ENCODE results near the gene SPON1. TPM values are rescaled to one million over a fixed set of nuclear protein-coding genes. Genes with fewer than 3 reads are reported as not detected.
A peak's percentile ranks its signal among the peaks of the same experiment; 100 is the strongest.
"Not testable (repeated sequence)": the region's sequence is repeated elsewhere in the genome, so short reads cannot be mapped to it uniquely, and the experiment has no call there.

Gene SPON1
- polyA plus RNA-seq, 3 donors, result 62.6 to 85.5 (median 70.9) TPM

GRCh38 chr11:14269692-14270573 lies 307.4 kb downstream of the SPON1 start:
- no peak for DNase-seq (ENCODE audit: extremely low read depth in 1 of 11, low read depth in 9 of 11, low spot score in 4 of 11)

DNA sequence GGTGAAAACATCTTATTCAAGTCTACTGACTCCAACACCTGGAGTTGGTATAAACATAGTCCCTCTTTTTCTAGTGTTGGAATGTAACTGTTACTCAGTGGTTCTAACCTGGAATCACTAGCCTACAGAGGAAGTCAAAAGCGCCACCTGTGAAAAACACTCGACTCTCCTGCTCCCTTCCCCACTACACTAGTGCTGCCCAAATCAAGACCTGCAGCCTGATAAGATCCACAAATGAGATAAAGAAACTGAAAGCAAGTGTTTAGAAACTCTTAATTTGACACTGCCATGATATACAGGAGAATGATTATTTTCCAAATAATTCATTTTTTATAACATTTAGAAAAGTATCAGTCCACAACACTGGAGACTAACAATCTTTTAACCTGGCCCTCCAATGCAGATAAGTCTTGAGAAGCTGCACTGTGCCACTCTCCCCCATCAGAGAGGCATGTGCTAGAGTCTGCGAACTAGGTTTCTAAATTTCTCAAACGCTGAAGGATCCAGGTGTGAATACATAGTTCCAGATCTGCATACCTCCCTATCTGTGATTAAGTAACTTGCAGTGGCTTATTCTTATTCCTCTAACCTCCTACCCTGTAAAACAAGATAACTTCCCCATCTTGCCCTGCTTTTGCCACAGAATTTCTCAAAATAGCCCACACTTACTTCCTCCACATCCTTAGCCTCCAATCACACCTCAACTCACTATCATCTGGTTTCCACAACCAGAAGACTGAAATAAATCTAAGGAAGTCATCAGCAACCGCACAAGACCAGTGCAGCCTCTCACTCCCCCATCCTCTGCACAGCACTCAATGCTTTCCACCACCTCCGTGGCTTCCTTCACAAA lies 308.4 kb downstream of the SPON1 start:
- no peak for DNase-seq (ENCODE audit: extremely low read depth in 1 of 11, low read depth in 9 of 11, low spot score in 4 of 11)

DNA sequence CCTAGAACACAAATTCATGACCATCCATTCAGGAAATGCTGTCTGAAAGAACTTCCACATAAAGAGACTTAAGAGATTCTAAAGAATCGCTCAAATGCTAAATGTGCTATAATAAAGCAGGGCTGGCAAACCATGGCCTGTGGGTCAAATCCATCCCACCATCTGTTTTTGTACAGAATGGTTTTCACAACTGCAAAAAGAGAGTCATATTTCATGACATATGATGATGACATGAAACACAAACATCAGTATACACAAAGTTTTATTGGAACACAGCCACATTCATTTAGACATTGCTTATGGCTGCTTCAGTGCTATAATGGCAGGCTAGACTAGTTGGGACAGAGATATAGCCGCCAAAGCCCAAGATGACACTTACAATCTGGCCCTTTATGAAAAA lies 311.4 kb downstream of the SPON1 start:
- no peak for DNase-seq (ENCODE audit: extremely low read depth in 1 of 11, low read depth in 9 of 11, low spot score in 4 of 11)

DNA sequence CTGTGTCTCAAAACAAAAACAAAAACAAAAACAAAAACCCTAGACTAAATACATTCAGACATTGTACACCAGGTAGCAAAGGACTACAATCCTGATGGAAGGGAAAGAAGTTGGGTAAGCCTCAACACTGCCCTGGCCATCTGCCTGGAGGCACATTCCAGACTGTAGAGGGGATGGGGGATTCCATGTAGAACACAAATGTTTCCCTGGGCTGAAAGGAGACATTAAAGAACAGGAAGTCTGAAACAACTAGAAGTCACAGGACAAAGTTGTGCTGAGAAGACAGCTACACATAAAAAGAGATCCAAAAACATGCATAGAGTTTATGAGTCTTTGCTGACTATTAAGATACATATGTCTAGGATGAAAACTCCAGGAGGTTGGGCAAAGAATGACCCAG lies 312.6 kb downstream of the SPON1 start:
- DNase-seq (ENCODE audit: extremely low read depth in 1 of 11, low read depth in 9 of 11, low spot score in 4 of 11), result no peak

GRCh38 chr11:14278869-14279268 lies 316.3 kb downstream of the SPON1 start:
- not testable (repeated sequence) for DNase-seq (ENCODE audit: extremely low read depth in 1 of 11, low read depth in 9 of 11, low spot score in 4 of 11)

- DNase-seq (ENCODE audit: extremely low read depth in 1 of 11, low read depth in 9 of 11, low spot score in 4 of 11), result no peak
Observed at GRCh38 chr11:14288189-14288935, 325.8 kb downstream of the SPON1 start.

DNA sequence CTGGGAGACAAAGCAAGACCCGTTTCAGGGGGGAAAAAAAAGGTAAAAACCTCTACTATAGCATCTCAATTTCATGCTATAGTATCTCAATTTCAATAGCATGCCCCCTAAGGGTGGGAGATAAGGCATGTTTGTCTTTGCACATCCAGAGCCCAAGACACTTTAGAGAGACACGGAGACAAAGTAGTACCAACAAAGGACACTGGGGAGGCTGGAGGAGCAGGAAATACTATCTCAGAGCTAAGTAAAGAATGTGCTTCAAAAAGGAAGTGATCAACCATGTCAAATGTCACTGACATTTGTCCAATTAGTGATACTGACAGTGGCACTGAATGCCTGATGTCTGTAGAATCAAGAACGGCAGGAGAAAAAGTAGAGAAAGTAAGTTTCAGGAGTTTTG lies 327.9 kb downstream of the SPON1 start:
- no peak for DNase-seq (ENCODE audit: extremely low read depth in 1 of 11, low read depth in 9 of 11, low spot score in 4 of 11)

- DNase-seq (ENCODE audit: extremely low read depth in 1 of 11, low read depth in 9 of 11, low spot score in 4 of 11), result no peak
Observed at GRCh38 chr11:14299921-14300320, 337.4 kb downstream of the SPON1 start.

DNA sequence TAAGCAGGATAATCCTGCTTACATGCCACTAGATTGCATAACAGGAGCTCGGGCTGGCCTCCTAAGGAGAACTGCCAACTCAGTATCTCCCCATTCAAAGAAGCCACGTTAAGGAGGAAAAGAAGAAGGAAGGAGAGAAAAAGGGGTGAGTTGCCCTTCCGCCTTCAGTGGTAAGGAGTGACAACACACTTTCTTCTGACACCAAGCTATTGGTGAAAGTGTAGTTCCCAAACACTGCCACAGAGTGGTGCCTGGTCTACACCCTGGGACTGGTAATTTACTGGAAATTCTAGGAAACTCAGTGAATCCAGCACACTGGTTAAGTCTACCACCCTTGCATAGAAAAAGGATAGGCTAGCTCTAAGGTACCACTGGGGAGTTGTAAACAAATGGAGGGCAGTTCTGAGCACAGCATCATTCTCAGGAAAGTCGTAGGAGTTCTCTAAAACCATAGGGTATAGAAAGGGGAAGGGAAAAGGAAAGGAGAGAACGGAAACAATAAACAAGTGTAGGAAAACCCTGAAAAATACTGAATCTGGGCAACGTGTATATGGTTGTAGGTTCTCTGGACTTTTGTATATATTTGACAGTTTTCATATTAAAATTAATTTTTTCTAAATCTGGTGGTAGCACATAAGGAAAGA lies 338.3 kb downstream of the SPON1 start:
- peak in 7 of 11 donors; percentile 19 to 46 (median 39) for DNase-seq (ENCODE audit: extremely low read depth in 1 of 11, low read depth in 9 of 11, low spot score in 4 of 11)

DNA sequence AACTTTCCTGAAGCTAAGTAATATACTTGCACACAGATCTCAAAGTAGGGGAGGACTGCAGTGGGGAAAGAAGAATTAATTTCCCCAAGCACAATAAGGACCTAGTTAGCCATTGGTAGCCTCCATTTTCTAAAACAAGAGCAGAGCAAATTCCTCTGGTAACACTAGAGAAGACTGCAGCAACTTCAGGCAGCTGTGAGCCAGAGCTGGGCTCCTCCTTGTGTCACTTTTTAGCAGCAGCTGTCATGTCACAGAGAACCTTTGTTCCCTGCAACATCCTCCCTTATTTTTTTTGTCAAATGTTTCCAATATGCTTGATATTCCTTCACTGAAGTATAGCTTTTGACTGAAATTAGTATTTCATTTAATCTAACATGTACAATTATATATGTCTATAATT lies 342.1 kb downstream of the SPON1 start:
- no peak for DNase-seq (ENCODE audit: extremely low read depth in 1 of 11, low read depth in 9 of 11, low spot score in 4 of 11)

- no peak for DNase-seq (ENCODE audit: extremely low read depth in 1 of 11, low read depth in 9 of 11, low spot score in 4 of 11)
Observed at GRCh38 chr11:14305649-14306048, 343.1 kb downstream of the SPON1 start.

- DNase-seq (ENCODE audit: extremely low read depth in 1 of 11, low read depth in 9 of 11, low spot score in 4 of 11), result no peak
Observed at GRCh38 chr11:14306481-14306880, 344.0 kb downstream of the SPON1 start.

DNA sequence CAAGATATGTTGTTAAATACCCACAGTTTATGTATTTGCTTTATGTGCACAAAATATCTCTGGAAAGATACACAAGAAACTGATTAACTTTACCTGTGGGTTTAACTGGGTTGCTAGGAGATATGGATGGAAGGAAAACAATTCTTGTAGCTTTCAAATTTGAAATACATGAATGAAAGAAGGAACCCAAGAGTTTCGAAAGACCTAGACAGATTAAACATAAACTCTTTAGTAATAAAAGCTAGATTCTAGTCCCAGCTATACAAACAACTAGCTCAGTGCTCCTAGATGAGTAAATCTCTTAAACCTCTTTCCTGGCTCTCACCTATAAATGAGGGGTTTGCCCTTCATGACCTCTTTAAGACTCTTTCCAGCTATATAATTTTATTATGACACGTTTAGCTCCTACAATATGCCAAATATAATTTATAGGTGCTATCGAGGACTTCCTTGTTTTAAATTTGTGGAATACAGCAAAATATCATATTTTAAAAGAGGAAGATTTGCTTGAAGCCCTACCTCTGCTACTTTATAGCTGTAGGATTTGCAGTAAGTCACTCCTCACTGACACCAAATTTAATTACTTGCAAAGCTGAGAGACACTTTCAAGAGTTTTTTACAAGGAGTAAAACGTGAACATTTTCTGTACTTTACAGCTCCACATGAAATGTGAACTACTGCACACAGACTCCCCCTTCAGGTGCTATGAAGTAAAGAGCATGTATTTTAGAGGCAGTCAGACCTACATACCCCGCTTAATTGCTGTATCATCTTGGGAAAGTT lies 345.8 kb downstream of the SPON1 start:
- peak in 3 of 11 donors; percentile 17 to 43 (median 29) for DNase-seq (ENCODE audit: extremely low read depth in 1 of 11, low read depth in 9 of 11, low spot score in 4 of 11)

DNA sequence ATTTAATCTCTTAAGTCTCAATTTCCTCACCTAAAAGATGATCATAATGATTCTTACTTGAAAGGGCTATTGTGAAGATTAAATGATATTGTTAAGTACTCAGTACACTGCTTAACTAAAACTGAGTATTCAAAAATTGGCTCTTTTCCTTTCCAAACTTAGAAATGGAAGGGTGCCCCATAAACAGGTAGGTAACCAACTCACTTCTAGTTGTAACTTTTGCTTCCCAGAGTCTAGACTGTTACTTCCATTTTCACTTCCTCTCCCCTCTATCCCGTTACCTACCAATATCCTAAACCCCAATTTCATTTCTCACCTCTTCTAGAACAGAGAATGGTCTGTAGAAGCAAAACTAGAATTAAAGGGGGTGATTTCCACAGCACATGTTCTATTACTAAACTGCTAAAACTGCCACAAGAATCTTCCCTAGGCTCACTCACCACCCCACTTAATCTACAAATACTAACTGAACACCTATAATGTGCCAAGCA lies 346.4 kb downstream of the SPON1 start:
- no peak for DNase-seq (ENCODE audit: extremely low read depth in 1 of 11, low read depth in 9 of 11, low spot score in 4 of 11)

DNA sequence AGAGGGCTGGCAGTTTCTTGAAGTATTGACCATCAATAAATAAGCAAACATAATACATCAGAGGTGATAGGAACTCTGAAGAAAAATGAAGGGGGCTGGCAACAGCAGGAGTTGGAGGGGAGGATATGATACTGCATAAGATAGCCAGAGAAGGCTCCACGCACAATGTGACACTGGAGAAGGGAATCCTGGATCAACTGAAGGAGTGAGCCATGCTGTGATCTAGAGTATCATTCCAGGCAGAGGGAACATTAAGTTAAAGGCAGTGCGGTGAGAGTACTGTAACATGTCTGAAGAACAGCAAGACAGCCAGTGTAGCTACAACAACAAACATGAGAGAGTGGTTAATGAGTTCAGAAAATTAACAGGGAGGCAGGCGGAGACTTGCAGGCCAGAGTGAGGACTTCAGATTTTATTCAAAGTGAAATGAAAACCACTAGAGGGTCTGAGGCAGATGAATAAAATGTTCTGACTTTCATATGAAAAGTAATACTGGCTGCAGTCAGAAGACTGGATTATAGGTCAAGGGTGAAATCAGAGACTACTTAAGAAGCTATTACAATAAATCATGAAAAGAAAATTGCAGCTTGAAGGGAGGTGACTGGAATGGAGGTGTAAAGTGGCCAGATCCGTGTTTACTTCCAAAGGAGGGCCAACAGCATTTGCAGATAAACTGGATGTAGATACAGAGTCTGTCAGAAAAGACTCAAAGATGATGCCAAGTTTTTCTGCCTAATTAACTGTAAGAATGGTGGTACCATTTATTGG lies 347.1 kb downstream of the SPON1 start:
- peak in 1 of 11 donors; percentile 5 for DNase-seq (ENCODE audit: extremely low read depth in 1 of 11, low read depth in 9 of 11, low spot score in 4 of 11)

GRCh38 chr11:14310679-14311078 lies 348.2 kb downstream of the SPON1 start:
- DNase-seq (ENCODE audit: extremely low read depth in 1 of 11, low read depth in 9 of 11, low spot score in 4 of 11), result no peak

- no peak for DNase-seq (ENCODE audit: extremely low read depth in 1 of 11, low read depth in 9 of 11, low spot score in 4 of 11)
Observed at GRCh38 chr11:14312736-14313438, 350.4 kb downstream of the SPON1 start.

All from renal cortex interstitium (tissue), 11 donors.